ENCODE measurements around the gene OXT. TPM values are rescaled to one million over a fixed set of nuclear protein-coding genes. Genes with fewer than 3 reads are reported as not detected.

Gene OXT
- total and polyA plus RNA-seq, 8 donors: 0.55 TPM; not detected in 7

- TF ChIP-seq CTCF (IDR thresholded peaks at IDR 0.05): no peak
- ATAC-seq (no peak), DNase-seq (no peak)
- intact Hi-C loops (cut with DNase I): no loop called here
- H3K36me3 ChIP-seq: no peaks in the 10 kb centered on the region
- H3K27me3 ChIP-seq: peaks cover 35 to 68% of the 10 kb centered on the region in 2 donors
- no peak overlapping the region for H3K4me3 ChIP-seq
- no peak overlapping the region for H3K27ac ChIP-seq
- no peaks in the 10 kb centered on the region for H3K9me3 ChIP-seq
- peaks cover 4 to 18% of the 10 kb centered on the region in 2 donors for H3K4me1 ChIP-seq
Observed at GRCh38 chr20:3088031-3088430, 16.6 kb downstream of the OXT start.

GRCh38 chr20:3090565-3090964, 19.1 kb downstream of the OXT start:
- no peak for DNase-seq
- Histone ChIP-seq H3K4me1 (peaks cover 0 to 20% of the 10 kb centered on the region in 2 donors), H3K27ac (no peak overlapping the region), H3K36me3 (no peaks in the 10 kb centered on the region), H3K27me3 (peaks cover 25 to 69% of the 10 kb centered on the region in 2 donors), H3K9me3 (no peaks in the 10 kb centered on the region), H3K4me3 (no peak overlapping the region)
- TF ChIP-seq CTCF (IDR thresholded peaks at IDR 0.05): no peak
- intact Hi-C loops (cut with DNase I): no loop called here
- no peak for ATAC-seq

GRCh38 chr20:3092611-3093379, 21.4 kb downstream of the OXT start:
- no peak for TF ChIP-seq CTCF (IDR thresholded peaks at IDR 0.05)
- H3K27me3 ChIP-seq: peaks cover 25 to 68% of the 10 kb centered on the region in 2 donors

GRCh38 chr20:3093861-3094361, 22.5 kb downstream of the OXT start:
- no peak for ATAC-seq
- no peaks in the 10 kb centered on the region for H3K9me3 ChIP-seq
- H3K4me1 ChIP-seq: peaks cover 0 to 20% of the 10 kb centered on the region in 2 donors
- intact Hi-C loops (cut with DNase I): no loop called here
- peaks cover 25 to 66% of the 10 kb centered on the region in 2 donors for H3K27me3 ChIP-seq
- DNase-seq: no peak
- no peaks in the 10 kb centered on the region for H3K36me3 ChIP-seq
- no peak overlapping the region for H3K27ac ChIP-seq
- TF ChIP-seq CTCF (IDR thresholded peaks at IDR 0.05): no peak
- no peak overlapping the region for H3K4me3 ChIP-seq

More at GRCh38 chr20:3092611-3093379, 21.4 kb downstream of the OXT start:
- peak overlapping the region; percentile 14 to 17 for H3K4me3 ChIP-seq
- ATAC-seq (peak; percentile 57), DNase-seq (peak in 2 of 4 donors; percentile 37 to 54)
- H3K36me3 ChIP-seq: no peaks in the 10 kb centered on the region
- H3K9me3 ChIP-seq: no peaks in the 10 kb centered on the region
- H3K27ac ChIP-seq: no peak overlapping the region
- intact Hi-C loops (cut with DNase I): no loop called here
- H3K4me1 ChIP-seq: peaks cover 0 to 20% of the 10 kb centered on the region in 2 donors

GRCh38 chr20:3094848-3095629, 23.6 kb downstream of the OXT start:
- no peaks in the 10 kb centered on the region for H3K36me3 ChIP-seq
- ATAC-seq (no peak), DNase-seq (no peak)
- TF ChIP-seq CTCF (IDR thresholded peaks at IDR 0.05): no peak
- H3K27me3 ChIP-seq: peaks cover 25 to 66% of the 10 kb centered on the region in 2 donors
- H3K9me3 ChIP-seq: no peaks in the 10 kb centered on the region
- peaks cover 0 to 20% of the 10 kb centered on the region in 2 donors for H3K4me1 ChIP-seq
- H3K4me3 ChIP-seq: no peak overlapping the region
- H3K27ac ChIP-seq: no peak overlapping the region
- intact Hi-C loops (cut with DNase I): no loop called here
